Amygdala (tissue), 56 donors: ENCODE data around the gene PRELID1.
"Not testable (repeated sequence)": the region's sequence is repeated elsewhere in the genome, so short reads cannot be mapped to it uniquely, and the experiment has no call there.

Experiments used
- DNase-seq, 56 donors: peaks; one replicate each; lab custom pipeline; 2025; lab: John Stamatoyannopoulos, UW

The PRELID1 gene

GRCh38 chr5:177332896-177333260, 29.3 kb downstream of the PRELID1 start:
- DNase-seq, result no peak

GRCh38 chr5:177333420-177334154, 30.0 kb downstream of the PRELID1 start:
- no peak for DNase-seq

- no peak for DNase-seq
These were observed 30.6 kb downstream of the PRELID1 start for GRCh38 chr5:177334155-177334551.

GRCh38 chr5:177334781-177335700, 31.4 kb downstream of the PRELID1 start:
- no peak for DNase-seq

GRCh38 chr5:177335701-177336065, 32.1 kb downstream of the PRELID1 start:
- no peak for DNase-seq

GRCh38 chr5:177336112-177336511, 32.5 kb downstream of the PRELID1 start:
- no peak for DNase-seq

GRCh38 chr5:177336603-177337494, 33.2 kb downstream of the PRELID1 start:
- DNase-seq, result no peak

- no peak for DNase-seq
These were observed 34.9 kb downstream of the PRELID1 start for GRCh38 chr5:177338251-177339106.

- no peak for DNase-seq
These were observed 35.6 kb downstream of the PRELID1 start for GRCh38 chr5:177339107-177339638.

GRCh38 chr5:177343000-177343399, 39.4 kb downstream of the PRELID1 start:
- DNase-seq, result not testable (repeated sequence)

GRCh38 chr5:177343777-177344176, 40.2 kb downstream of the PRELID1 start:
- no peak for DNase-seq

- DNase-seq, result no peak
These were observed 41.3 kb downstream of the PRELID1 start for GRCh38 chr5:177344891-177345290.

- DNase-seq, result no peak
These were observed 43.2 kb downstream of the PRELID1 start for GRCh38 chr5:177346820-177347219.

- DNase-seq, result no peak
These were observed 44.1 kb downstream of the PRELID1 start for GRCh38 chr5:177347699-177348098.

GRCh38 chr5:177349362-177349647, 45.7 kb downstream of the PRELID1 start:
- no peak for DNase-seq

GRCh38 chr5:177349762-177350161, 46.2 kb downstream of the PRELID1 start:
- no peak for DNase-seq

- no peak for DNase-seq
These were observed 47.3 kb downstream of the PRELID1 start for GRCh38 chr5:177350776-177351391.

- peak; percentile 67 to 96 (median 91) for DNase-seq
These were observed 48.1 kb downstream of the PRELID1 start, which contains the start of gene LMAN2 for GRCh38 chr5:177351392-177352329. LMAN2 (minus strand) TSS chr5:177351668; CDS start chr5:177351647, 21 bp downstream.
